H9 (cell line): ENCODE data around the gene SAP25. TPM values are rescaled to one million over a fixed set of nuclear protein-coding genes. Genes with fewer than 3 reads are reported as not detected.

Experiments used
- DNase-seq: peaks from one replicate; pipeline ENCODE4 v3.0.0-alpha.2; 2017
- H2AFZ ChIP-seq: one replicate; pipeline ENCODE4 v1.6.1; 2013; ENCODE audit warnings: mild to moderate bottlenecking, low read length, control low read depth, moderate library complexity
- H2AK5ac ChIP-seq: 2 replicates; pipeline ENCODE4 v1.6.1; 2013; ENCODE audit warnings: low read length, control low read depth, mixed read lengths; ENCODE audit not compliant: insufficient read length
- H2BK120ac ChIP-seq: one replicate; pipeline ENCODE4 v1.6.1; 2013; ENCODE audit warnings: low read depth, mild to moderate bottlenecking, low read length, control low read depth, inconsistent platforms; ENCODE audit not compliant: poor library complexity, severe bottlenecking
- H2BK12ac ChIP-seq: 2 replicates; pipeline ENCODE4 v1.6.1; 2013; ENCODE audit warnings: low read length, control low read depth, mixed read lengths, low read depth; ENCODE audit not compliant: insufficient read length
- H2BK15ac ChIP-seq: 2 replicates; pipeline ENCODE4 v1.6.1; 2013; ENCODE audit warnings: low read depth, low read length, control low read depth
- H2BK20ac ChIP-seq: one replicate; pipeline ENCODE4 v1.6.1; 2013; ENCODE audit warnings: low read depth, mild to moderate bottlenecking, low read length, control low read depth, inconsistent platforms; ENCODE audit not compliant: poor library complexity, severe bottlenecking
- H2BK5ac ChIP-seq: 2 replicates; pipeline ENCODE4 v1.6.1; 2013; ENCODE audit warnings: low read length, control low read depth, mixed read lengths; ENCODE audit not compliant: insufficient read length
- H3K14ac ChIP-seq: 2 replicates; pipeline ENCODE4 v1.6.1; 2013; ENCODE audit warnings: low read length, control low read depth; ENCODE audit not compliant: insufficient read depth
- H3K18ac ChIP-seq: 2 replicates; pipeline ENCODE4 v1.6.1; 2013; ENCODE audit warnings: low read depth, mild to moderate bottlenecking, mixed read lengths, low read length, control low read depth; ENCODE audit not compliant: insufficient read length
- H3K23ac ChIP-seq: 2 replicates; pipeline ENCODE4 v1.6.1; 2013; ENCODE audit warnings: low read length, control low read depth, mixed read lengths, low read depth; ENCODE audit not compliant: insufficient read length
- H3K23me2 ChIP-seq: 2 replicates; pipeline ENCODE4 v1.6.1; 2013; ENCODE audit warnings: low read depth, mild to moderate bottlenecking, mixed read lengths, low read length, control low read depth; ENCODE audit not compliant: insufficient read length, poor library complexity, severe bottlenecking
- H3K27ac ChIP-seq: 2 replicates; pipeline ENCODE4 v1.5.1; 2013; ENCODE audit warnings: low read length, control low read depth, mixed read lengths, low read depth; ENCODE audit not compliant: insufficient read length
- H3K27me3 ChIP-seq: 2 replicates; pipeline ENCODE4 v1.6.1; 2013; ENCODE audit warnings: low read length, control low read depth, inconsistent platforms; ENCODE audit not compliant: insufficient read depth
- H3K4ac ChIP-seq: 2 replicates; pipeline ENCODE4 v1.6.1; 2013; ENCODE audit warnings: low read depth, mild to moderate bottlenecking, control low read depth, inconsistent platforms, low read length, moderate library complexity
- H3K4me1 ChIP-seq: 2 replicates; pipeline ENCODE4 v1.6.1; 2013; ENCODE audit warnings: low read length, control low read depth, inconsistent platforms; ENCODE audit not compliant: insufficient read depth
- H3K4me2 ChIP-seq: 2 replicates; pipeline ENCODE4 v1.6.1; 2013; ENCODE audit warnings: low read length, control low read depth, mixed read lengths; ENCODE audit not compliant: insufficient read length, insufficient read depth
- H3K56ac ChIP-seq: 2 replicates; pipeline ENCODE4 v1.6.1; 2013; ENCODE audit warnings: low read depth, mild to moderate bottlenecking, mixed read lengths, low read length, control low read depth; ENCODE audit not compliant: insufficient read length
- H3K79me1 ChIP-seq: 2 replicates; pipeline ENCODE4 v1.6.1; 2013; ENCODE audit warnings: low read depth, mild to moderate bottlenecking, moderate library complexity, low read length, control low read depth, inconsistent platforms; ENCODE audit not compliant: insufficient read depth, poor library complexity, severe bottlenecking
- H3K79me2 ChIP-seq: 2 replicates; pipeline ENCODE4 v1.6.1; 2013; ENCODE audit warnings: low read length, control low read depth, inconsistent platforms; ENCODE audit not compliant: insufficient read depth
- H3K9ac ChIP-seq: 2 replicates; pipeline ENCODE4 v1.6.1; 2013; ENCODE audit warnings: low read length, control low read depth, mixed read lengths; ENCODE audit not compliant: insufficient read length; ENCODE audit errors: extremely low read depth
- H3K9me3 ChIP-seq: one replicate; pipeline ENCODE4 v1.6.1; 2013; ENCODE audit warnings: low read depth, low read length, inconsistent platforms; ENCODE audit not compliant: control insufficient read depth
- H3T11ph ChIP-seq: one replicate; pipeline ENCODE4 v1.6.1; 2013; ENCODE audit warnings: mild to moderate bottlenecking, low read length, control low read depth, inconsistent platforms
- H4K20me1 ChIP-seq: one replicate; pipeline ENCODE4 v1.6.1; 2013; ENCODE audit not compliant: control insufficient read depth, insufficient read length, insufficient read depth
- H4K5ac ChIP-seq: 2 replicates; pipeline ENCODE4 v1.6.1; 2013; ENCODE audit warnings: low read depth, mild to moderate bottlenecking, mixed read lengths, low read length, control low read depth; ENCODE audit not compliant: insufficient read length
- H4K8ac ChIP-seq: replicated peaks from 2 replicates; pipeline ENCODE4 v1.6.1; 2013; ENCODE audit warnings: low read length, control low read depth, mixed read lengths, low read depth; ENCODE audit not compliant: insufficient read length
- H4K91ac ChIP-seq: 2 replicates; pipeline ENCODE4 v1.6.1; 2013; ENCODE audit warnings: low read depth, mild to moderate bottlenecking, moderate library complexity, mixed read lengths, low read length, control low read depth; ENCODE audit not compliant: insufficient read length
- H3K27ac Mint-ChIP-seq, 3 experiments: 2 replicates in 2 of 3; 3 replicates in 1 of 3; pipeline ENCODE4 v1.8.0; 2020 to 2021; ENCODE audit warnings: mixed read lengths in 3 of 3, mild to moderate bottlenecking in 1 of 3, moderate library complexity in 1 of 3
- H3K27me3 Mint-ChIP-seq: 2 replicates; pipeline ENCODE4 v1.8.0; 2021; ENCODE audit warnings: low read depth, mild to moderate bottlenecking, moderate library complexity, mixed read lengths
- H3K36me3 Mint-ChIP-seq, 3 experiments: 2 replicates in 2 of 3; 3 replicates in 1 of 3; pipeline ENCODE4 v1.8.0; 2020 to 2021; ENCODE audit warnings: low read depth in 3 of 3, mixed read lengths in 3 of 3; ENCODE audit not compliant: insufficient read depth in 1 of 3
- H3K4me1 Mint-ChIP-seq, 2 experiments: 2 replicates each; pipeline ENCODE4 v1.8.0; 2020; ENCODE audit warnings: mixed read lengths in 2 of 2
- H3K4me3 Mint-ChIP-seq, 2 experiments: 2 replicates in 1 of 2; 3 replicates in 1 of 2; pipeline ENCODE4 v1.8.0; 2020 to 2021; ENCODE audit warnings: mild to moderate bottlenecking in 2 of 2, mixed read lengths in 2 of 2, moderate library complexity in 1 of 2
- H3K9me3 Mint-ChIP-seq, 2 experiments: 2 replicates in 1 of 2; 3 replicates in 1 of 2; pipeline ENCODE4 v1.8.0; 2020; ENCODE audit warnings: mild to moderate bottlenecking in 2 of 2, mixed read lengths in 2 of 2, moderate library complexity in 1 of 2
- WGBS: extraction: QIAGEN DNeasy Blood & Tissue Kit; methylation state at CpG from one replicate; pipeline ENCODE4 v1.1.7; 2013; ENCODE audit warnings: missing lambda C conversion rate, low lambda C conversion rate, mixed read lengths; ENCODE audit not compliant: insufficient read length; ENCODE audit errors: extremely low coverage; 5-methylcytosine and 5-hydroxymethylcytosine counted together
- total RNA-seq: library from RNA; stranded (reverse); gene quantifications from 2 replicates; pipeline ENCODE4 v1.2.1, GENCODE V29; 2021
- TF ChIP-seq, protein P1 (sequence below): fragments of 200-600 bp; sonication (generic); conservative IDR thresholded peaks from 3 replicates; pipeline ENCODE4 v1.8.0; 2021; ENCODE audit warnings: antibody characterized with exemption, mild to moderate bottlenecking

Gene SAP25
- total RNA-seq, 1 experiment from 2014 or later, result 4.2 TPM

DNA sequence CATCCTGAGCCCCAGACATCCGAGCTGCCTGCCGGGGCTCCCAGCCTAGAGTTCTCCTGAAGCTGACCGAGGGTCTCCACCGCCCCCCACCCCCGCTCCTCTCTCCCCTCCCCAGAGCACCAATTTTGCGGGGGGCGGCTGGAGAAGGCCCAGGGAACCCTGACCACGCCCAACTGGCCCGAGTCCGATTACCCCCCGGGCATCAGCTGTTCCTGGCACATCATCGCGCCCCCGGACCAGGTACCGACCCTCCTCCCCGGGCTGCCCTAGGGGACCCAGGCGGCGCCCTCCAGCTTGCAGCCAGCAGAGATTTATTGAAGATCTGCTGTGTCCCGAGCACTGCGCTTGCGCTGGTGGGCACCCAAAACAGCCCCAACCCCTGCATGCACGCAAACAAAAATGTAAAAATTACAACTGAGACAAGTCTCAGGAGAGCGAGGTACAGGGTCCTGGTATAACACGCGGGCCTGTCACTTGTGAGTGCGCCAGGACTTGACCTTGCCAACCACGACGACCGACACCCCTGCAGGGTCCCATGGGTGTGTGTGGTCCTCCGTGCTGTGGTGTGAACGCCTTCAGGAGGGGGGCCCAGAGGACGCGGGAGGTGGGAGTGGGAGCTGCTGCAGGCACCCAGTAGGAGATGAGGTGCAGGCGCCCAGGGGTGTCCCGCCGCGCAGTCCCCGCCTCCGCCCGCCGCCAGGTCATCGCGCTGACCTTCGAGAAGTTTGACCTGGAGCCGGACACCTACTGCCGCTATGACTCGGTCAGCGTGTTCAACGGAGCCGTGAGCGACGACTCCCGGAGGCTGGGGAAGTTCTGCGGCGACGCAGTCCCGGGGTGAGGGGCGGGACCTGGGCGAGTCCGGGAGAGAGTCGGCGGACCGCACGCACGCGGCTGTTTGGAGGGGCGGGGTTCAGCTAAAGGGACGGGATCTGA lies 31.5 kb upstream of the SAP25 start:
- H3K27ac Mint-ChIP-seq, result no peak overlapping the region; a peak in 1 of 7 replicates

More for the DNA sequence above, 31.5 kb upstream of the SAP25 start:
- Histone ChIP-seq H3K9me3 (no peaks in the 10 kb centered on the region), H2AFZ (no peak overlapping the region), H3K4me2 (peak overlapping the region; percentile 93), H2BK120ac (no peak overlapping the region), H3K23ac (no peak overlapping the region), H3K27me3 (no peaks in the 10 kb centered on the region), H2BK15ac (no peak overlapping the region), H3K14ac (peak overlapping the region; percentile 60; the same call in 1 of the 2 replicates), H3T11ph (no peak overlapping the region), H3K23me2 (peaks cover 35% of the 10 kb centered on the region), H3K27ac (no peak overlapping the region), H2BK12ac (no peak overlapping the region), H2BK20ac (no peak overlapping the region), H4K8ac (no peak overlapping the region), H3K4me1 (peaks cover 4% of the 10 kb centered on the region; the same call in 1 of the 2 replicates), H3K79me1 (no peaks in the 10 kb centered on the region), H4K91ac (no peak overlapping the region), H3K79me2 (no peaks in the 10 kb centered on the region), H2BK5ac (no peak overlapping the region), H3K4ac (no peak overlapping the region), H3K9ac (no peak overlapping the region), H3K18ac (peak overlapping the region; percentile 40), H2AK5ac (no peak overlapping the region), H4K5ac (no peak overlapping the region), H3K56ac (no peak overlapping the region), H4K20me1 (no peaks in the 10 kb centered on the region)
- H3K4me3 Mint-ChIP-seq, result peak overlapping the region; percentile 70 to 89
- H3K36me3 Mint-ChIP-seq, result peaks cover 0 to 22% (median 13%) of the 10 kb centered on the region in 3 experiments; a peak in 5 of 7 replicates
- no peaks in the 10 kb centered on the region for H3K9me3 Mint-ChIP-seq
- peak; percentile 67 for DNase-seq
- peaks cover 25% of the 10 kb centered on the region for H3K27me3 Mint-ChIP-seq
- no CpG with 5 or more reads among the region's 68 CpGs for WGBS
- TF ChIP-seq, protein P1, sequence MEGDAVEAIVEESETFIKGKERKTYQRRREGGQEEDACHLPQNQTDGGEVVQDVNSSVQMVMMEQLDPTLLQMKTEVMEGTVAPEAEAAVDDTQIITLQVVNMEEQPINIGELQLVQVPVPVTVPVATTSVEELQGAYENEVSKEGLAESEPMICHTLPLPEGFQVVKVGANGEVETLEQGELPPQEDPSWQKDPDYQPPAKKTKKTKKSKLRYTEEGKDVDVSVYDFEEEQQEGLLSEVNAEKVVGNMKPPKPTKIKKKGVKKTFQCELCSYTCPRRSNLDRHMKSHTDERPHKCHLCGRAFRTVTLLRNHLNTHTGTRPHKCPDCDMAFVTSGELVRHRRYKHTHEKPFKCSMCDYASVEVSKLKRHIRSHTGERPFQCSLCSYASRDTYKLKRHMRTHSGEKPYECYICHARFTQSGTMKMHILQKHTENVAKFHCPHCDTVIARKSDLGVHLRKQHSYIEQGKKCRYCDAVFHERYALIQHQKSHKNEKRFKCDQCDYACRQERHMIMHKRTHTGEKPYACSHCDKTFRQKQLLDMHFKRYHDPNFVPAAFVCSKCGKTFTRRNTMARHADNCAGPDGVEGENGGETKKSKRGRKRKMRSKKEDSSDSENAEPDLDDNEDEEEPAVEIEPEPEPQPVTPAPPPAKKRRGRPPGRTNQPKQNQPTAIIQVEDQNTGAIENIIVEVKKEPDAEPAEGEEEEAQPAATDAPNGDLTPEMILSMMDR, result no peak
- peaks cover 30 to 49% of the 10 kb centered on the region in 2 experiments for H3K4me1 Mint-ChIP-seq
